ENCODE data around the gene TMEM87B. TPM values are rescaled to one million over a fixed set of nuclear protein-coding genes. Genes with fewer than 3 reads are reported as not detected.

The TMEM87B gene
- total RNA-seq, 1 donor from 2014 or later = 5.7 TPM

DNA sequence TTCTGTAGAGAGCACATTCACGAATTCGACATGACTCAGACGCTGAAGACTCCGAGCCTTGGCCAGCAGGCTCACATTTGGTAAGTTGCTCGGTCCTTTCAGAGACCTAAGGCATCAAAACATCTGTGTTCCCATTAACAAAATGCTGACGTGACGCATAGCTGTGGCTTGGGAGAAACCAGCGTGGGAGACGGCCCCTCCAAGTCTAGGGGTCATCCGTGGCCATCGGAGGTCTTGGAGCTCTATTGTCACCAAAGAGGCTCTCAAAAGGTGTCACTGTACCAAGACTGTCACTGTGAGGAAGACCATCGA, 98.1 kb downstream of the TMEM87B start:
- H3K36me3 ChIP-seq = no peaks in the 10 kb centered on the region
- H3K4me1 ChIP-seq = peaks cover 6% of the 10 kb centered on the region
- intact Hi-C loops (cut with micrococcal nuclease) = no loop called here
- no peak for TF ChIP-seq CTCF (IDR thresholded peaks at IDR 0.05; ENCODE audit: borderline replicate concordance)
- H3K27ac ChIP-seq (replicated peaks) = no peak overlapping the region
- H3K27me3 ChIP-seq (ENCODE audit: low read depth) = no peaks in the 10 kb centered on the region
- H3K9me3 ChIP-seq (replicated peaks) = no peaks in the 10 kb centered on the region
- no peak overlapping the region for H3K4me3 ChIP-seq
- no peak for DNase-seq

DNA sequence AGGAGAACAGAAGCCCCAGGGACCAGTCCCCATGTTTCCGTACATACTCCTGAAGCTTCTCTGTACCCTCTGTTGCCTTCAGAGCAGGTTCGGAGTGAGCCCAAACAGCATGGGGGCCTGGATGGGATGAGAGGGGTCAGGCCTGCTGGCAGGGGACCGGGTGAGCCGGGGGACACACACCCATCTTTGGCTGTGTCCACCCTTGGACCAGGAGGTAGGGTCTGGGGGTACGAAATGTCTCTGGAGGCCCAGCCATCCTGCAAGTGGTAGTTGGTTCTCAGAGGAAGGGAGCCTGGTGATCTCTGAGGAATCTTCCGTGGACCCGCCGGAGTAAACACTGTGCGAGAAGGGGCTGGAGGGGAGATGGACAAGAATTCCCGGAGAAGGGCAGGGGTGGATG, 98.4 kb downstream of the TMEM87B start:
- Histone ChIP-seq H3K36me3 (no peaks in the 10 kb centered on the region), H3K27ac (replicated peaks) (no peak overlapping the region), H3K27me3 (ENCODE audit: low read depth) (no peaks in the 10 kb centered on the region), H3K4me3 (no peak overlapping the region), H3K4me1 (peaks cover 3% of the 10 kb centered on the region), H3K9me3 (replicated peaks) (no peaks in the 10 kb centered on the region)
- no peak for DNase-seq
- TF ChIP-seq CTCF (IDR thresholded peaks at IDR 0.05; ENCODE audit: borderline replicate concordance) = no peak
- intact Hi-C loops (cut with micrococcal nuclease) = no loop called here

- no peak for TF ChIP-seq CTCF (IDR thresholded peaks at IDR 0.05; ENCODE audit: borderline replicate concordance)
- Histone ChIP-seq H3K4me3 (no peak overlapping the region), H3K27me3 (ENCODE audit: low read depth) (no peaks in the 10 kb centered on the region), H3K27ac (replicated peaks) (no peak overlapping the region), H3K36me3 (no peaks in the 10 kb centered on the region), H3K4me1 (peaks cover 3% of the 10 kb centered on the region), H3K9me3 (replicated peaks) (no peaks in the 10 kb centered on the region)
- intact Hi-C loops (cut with micrococcal nuclease) = no loop called here
- no peak for DNase-seq
These were observed 99.4 kb downstream of the TMEM87B start for GRCh38 chr2:112154246-112155117.

- H3K27ac ChIP-seq (replicated peaks) = no peak overlapping the region
- no peaks in the 10 kb centered on the region for H3K4me1 ChIP-seq
- H3K9me3 ChIP-seq (replicated peaks) = no peaks in the 10 kb centered on the region
- TF ChIP-seq CTCF (IDR thresholded peaks at IDR 0.05; ENCODE audit: borderline replicate concordance) = no peak
- H3K36me3 ChIP-seq = no peaks in the 10 kb centered on the region
- intact Hi-C loops (cut with micrococcal nuclease) = no loop called here
- H3K27me3 ChIP-seq (ENCODE audit: low read depth) = no peaks in the 10 kb centered on the region
- DNase-seq = no peak
- no peak overlapping the region for H3K4me3 ChIP-seq
These were observed 100.5 kb downstream of the TMEM87B start for GRCh38 chr2:112155331-112156151.

GRCh38 chr2:112156152-112156986, 101.3 kb downstream of the TMEM87B start:
- H3K27ac ChIP-seq (replicated peaks) = no peak overlapping the region
- TF ChIP-seq CTCF (IDR thresholded peaks at IDR 0.05; ENCODE audit: borderline replicate concordance) = no peak
- H3K27me3 ChIP-seq (ENCODE audit: low read depth) = no peaks in the 10 kb centered on the region
- no peak for DNase-seq
- no peak overlapping the region for H3K4me3 ChIP-seq
- intact Hi-C loops (cut with micrococcal nuclease) = no loop called here
- no peaks in the 10 kb centered on the region for H3K4me1 ChIP-seq
- no peaks in the 10 kb centered on the region for H3K36me3 ChIP-seq
- no peaks in the 10 kb centered on the region for H3K9me3 ChIP-seq (replicated peaks)
